SK-N-SH treated with all-trans-retinoic acid at 6 μM for 48 hours (cell line): ENCODE data around the gene GRB7.

ENCODE experiments used
- ARNTL ChIP-seq: fragments of 450-650 bp; formaldehyde crosslinking; IDR thresholded peaks from 2 replicates; pipeline ENCODE4 v1.5.0; 2020; ENCODE audit warnings: low read depth, mild to moderate bottlenecking, moderate library complexity, borderline replicate concordance
- ISL1 ChIP-seq: fragments of 250-450 bp; sonication (Bioruptor Pico); IDR thresholded peaks from 2 replicates; pipeline ENCODE4 v2.1.2; 2022; ENCODE audit warnings: mild to moderate bottlenecking, moderate library complexity
- OSR1 ChIP-seq: fragments of 250-450 bp; sonication (Bioruptor Pico); IDR thresholded peaks from 2 replicates; pipeline ENCODE4 v1.8.0; 2022; ENCODE audit warnings: moderate library complexity, mild to moderate bottlenecking, inconsistent platforms
- PPARA ChIP-seq: fragments of 250-450 bp; sonication (Bioruptor Pico); IDR thresholded peaks from 2 replicates; pipeline ENCODE4 v1.5.0; 2020; ENCODE audit warnings: mild to moderate bottlenecking, borderline replicate concordance
- RARB ChIP-seq: fragments of 250-450 bp; sonication (Bioruptor Pico); IDR thresholded peaks from 2 replicates; pipeline ENCODE4 v1.8.0; 2021; ENCODE audit warnings: mild to moderate bottlenecking, moderate library complexity
- TOX ChIP-seq: fragments of 250-450 bp; sonication (Bioruptor Pico); IDR thresholded peaks from 2 replicates; pipeline ENCODE4 v1.8.0; 2021; ENCODE audit warnings: mild to moderate bottlenecking, moderate library complexity, borderline replicate concordance
- ZFP3 ChIP-seq: fragments of 250-450 bp; sonication (Bioruptor Pico); IDR thresholded peaks from 2 replicates; pipeline ENCODE4 v1.5.0; 2020; ENCODE audit warnings: mild to moderate bottlenecking, moderate library complexity
- TF ChIP-seq, protein P1 (sequence below): fragments of 250-450 bp; sonication (Bioruptor Pico); IDR thresholded peaks from 2 replicates; pipeline ENCODE4 v1.5.1; 2020; ENCODE audit warnings: low read depth, mild to moderate bottlenecking, moderate library complexity
- TF ChIP-seq, protein P2 (sequence below): fragments of 250-450 bp; sonication (Bioruptor Pico); IDR thresholded peaks from 2 replicates; pipeline ENCODE4 v1.5.0; 2020; ENCODE audit warnings: mild to moderate bottlenecking, moderate library complexity

DNA sequence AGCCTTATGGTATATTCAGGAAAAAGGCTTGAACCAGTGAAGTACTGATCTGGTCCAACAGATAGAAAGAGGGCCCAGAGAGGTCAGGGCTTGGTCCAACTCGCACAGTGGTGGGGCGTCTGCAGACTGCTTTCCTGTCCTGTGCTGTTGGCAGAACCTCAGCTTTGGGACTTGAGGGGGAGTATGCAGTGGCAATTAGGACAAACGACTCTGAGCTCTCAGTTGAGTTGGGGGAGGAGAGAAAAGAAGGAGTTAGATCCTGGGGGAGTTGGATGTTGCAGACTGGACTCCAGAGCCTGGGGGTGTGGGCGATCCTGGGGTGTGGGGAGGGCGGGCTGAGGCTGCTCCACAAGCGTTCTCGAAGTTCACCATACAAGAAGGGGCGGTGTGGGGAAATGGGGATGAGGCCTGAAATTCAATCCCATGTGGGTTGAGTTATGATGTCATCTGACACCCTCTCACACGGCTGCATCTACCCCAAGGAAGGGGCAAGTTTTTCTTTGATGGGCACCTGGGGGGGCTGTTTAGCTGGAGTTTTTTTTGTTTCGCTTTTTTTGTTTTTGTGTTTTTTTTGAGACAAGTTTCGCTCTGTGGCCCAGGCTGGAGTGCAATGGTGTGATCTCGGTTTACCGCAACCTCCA lies 14.6 kb downstream of the GRB7 start:
- TF ChIP-seq, protein P1, sequence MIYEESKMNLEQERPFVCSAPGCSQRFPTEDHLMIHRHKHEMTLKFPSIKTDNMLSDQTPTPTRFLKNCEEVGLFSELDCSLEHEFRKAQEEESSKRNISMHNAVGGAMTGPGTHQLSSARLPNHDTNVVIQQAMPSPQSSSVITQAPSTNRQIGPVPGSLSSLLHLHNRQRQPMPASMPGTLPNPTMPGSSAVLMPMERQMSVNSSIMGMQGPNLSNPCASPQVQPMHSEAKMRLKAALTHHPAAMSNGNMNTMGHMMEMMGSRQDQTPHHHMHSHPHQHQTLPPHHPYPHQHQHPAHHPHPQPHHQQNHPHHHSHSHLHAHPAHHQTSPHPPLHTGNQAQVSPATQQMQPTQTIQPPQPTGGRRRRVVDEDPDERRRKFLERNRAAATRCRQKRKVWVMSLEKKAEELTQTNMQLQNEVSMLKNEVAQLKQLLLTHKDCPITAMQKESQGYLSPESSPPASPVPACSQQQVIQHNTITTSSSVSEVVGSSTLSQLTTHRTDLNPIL (CRISPR knock-in tag), result no peak
- TF ChIP-seq RARB (CRISPR knock-in tag) (no peak), PPARA (no peak), OSR1 (CRISPR knock-in tag) (no peak), ZFP3 (no peak), ISL1 (CRISPR knock-in tag) (no peak), TOX (CRISPR knock-in tag) (no peak), ARNTL (CRISPR knock-in tag) (no peak)
- TF ChIP-seq, protein P2, sequence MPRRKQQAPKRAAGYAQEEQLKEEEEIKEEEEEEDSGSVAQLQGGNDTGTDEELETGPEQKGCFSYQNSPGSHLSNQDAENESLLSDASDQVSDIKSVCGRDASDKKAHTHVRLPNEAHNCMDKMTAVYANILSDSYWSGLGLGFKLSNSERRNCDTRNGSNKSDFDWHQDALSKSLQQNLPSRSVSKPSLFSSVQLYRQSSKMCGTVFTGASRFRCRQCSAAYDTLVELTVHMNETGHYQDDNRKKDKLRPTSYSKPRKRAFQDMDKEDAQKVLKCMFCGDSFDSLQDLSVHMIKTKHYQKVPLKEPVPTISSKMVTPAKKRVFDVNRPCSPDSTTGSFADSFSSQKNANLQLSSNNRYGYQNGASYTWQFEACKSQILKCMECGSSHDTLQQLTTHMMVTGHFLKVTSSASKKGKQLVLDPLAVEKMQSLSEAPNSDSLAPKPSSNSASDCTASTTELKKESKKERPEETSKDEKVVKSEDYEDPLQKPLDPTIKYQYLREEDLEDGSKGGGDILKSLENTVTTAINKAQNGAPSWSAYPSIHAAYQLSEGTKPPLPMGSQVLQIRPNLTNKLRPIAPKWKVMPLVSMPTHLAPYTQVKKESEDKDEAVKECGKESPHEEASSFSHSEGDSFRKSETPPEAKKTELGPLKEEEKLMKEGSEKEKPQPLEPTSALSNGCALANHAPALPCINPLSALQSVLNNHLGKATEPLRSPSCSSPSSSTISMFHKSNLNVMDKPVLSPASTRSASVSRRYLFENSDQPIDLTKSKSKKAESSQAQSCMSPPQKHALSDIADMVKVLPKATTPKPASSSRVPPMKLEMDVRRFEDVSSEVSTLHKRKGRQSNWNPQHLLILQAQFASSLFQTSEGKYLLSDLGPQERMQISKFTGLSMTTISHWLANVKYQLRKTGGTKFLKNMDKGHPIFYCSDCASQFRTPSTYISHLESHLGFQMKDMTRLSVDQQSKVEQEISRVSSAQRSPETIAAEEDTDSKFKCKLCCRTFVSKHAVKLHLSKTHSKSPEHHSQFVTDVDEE (CRISPR knock-in tag), result no peak
